ENCODE results near the gene ANXA2.
"Not testable (repeated sequence)": the region's sequence is repeated elsewhere in the genome, so short reads cannot be mapped to it uniquely, and the experiment has no call there.

Gene ANXA2

GRCh38 chr15:60345598-60345997 is 52.2 kb downstream of the ANXA2 start:
- DNase-seq (ENCODE audit: low spot score in 2 of 2) (no peak), ATAC-seq (ENCODE audit: low read depth) (no peak)
- H3K9me3 Mint-ChIP-seq, result no peaks in the 10 kb centered on the region
- H3K4me1 Mint-ChIP-seq, result peaks cover 3% of the 10 kb centered on the region
- no peak overlapping the region for H3K27ac Mint-ChIP-seq
- peaks cover 35% of the 10 kb centered on the region for H3K36me3 Mint-ChIP-seq
- H3K4me3 Mint-ChIP-seq, result no peak overlapping the region
- no peaks in the 10 kb centered on the region for H3K27me3 Mint-ChIP-seq

DNA sequence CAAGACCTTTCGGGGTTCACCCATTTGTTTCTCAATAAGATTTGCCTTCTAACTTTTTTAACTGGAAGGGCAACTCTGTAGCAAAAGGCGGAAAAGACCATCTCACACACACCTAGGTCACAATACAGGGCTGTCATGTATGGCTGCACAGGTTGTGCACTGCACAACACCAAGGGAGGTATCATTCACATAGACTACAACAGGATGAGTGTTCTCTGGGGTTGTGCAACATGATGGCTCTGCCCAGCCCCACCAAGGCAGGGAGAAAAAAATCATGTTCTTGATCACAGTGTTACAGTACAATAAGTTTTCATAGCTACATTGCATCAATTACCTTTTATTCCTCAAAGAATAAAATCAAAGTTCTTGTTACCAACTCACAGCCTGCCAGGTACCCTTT is 52.8 kb downstream of the ANXA2 start:
- H3K9me3 Mint-ChIP-seq, result no peaks in the 10 kb centered on the region
- H3K4me3 Mint-ChIP-seq, result no peak overlapping the region
- H3K36me3 Mint-ChIP-seq, result peaks cover 31% of the 10 kb centered on the region
- DNase-seq (ENCODE audit: low spot score in 2 of 2) (no peak), ATAC-seq (ENCODE audit: low read depth) (no peak)
- no peak overlapping the region for H3K27ac Mint-ChIP-seq
- H3K4me1 Mint-ChIP-seq, result peaks cover 3% of the 10 kb centered on the region
- no peaks in the 10 kb centered on the region for H3K27me3 Mint-ChIP-seq

DNA sequence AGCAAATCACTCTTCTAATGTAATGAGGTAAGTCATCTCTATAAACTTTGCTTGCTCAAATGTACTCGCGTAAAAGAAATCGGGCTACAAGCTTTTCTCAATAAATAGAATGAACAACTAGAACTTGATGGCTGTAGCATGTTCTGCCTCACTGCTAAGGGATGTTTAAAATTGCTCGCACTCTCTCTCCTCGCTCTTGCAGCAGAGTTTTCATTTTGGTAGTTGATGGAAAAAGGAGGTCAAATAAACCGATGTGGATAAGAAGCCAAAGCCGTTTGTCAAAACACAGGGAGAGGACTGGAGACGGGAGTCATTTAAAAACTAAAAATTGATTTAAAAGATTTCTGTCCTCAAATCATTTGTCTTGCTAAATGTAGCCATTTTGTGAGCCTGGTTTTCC is 53.3 kb downstream of the ANXA2 start:
- H3K27ac Mint-ChIP-seq, result no peak overlapping the region
- no peaks in the 10 kb centered on the region for H3K27me3 Mint-ChIP-seq

DNA sequence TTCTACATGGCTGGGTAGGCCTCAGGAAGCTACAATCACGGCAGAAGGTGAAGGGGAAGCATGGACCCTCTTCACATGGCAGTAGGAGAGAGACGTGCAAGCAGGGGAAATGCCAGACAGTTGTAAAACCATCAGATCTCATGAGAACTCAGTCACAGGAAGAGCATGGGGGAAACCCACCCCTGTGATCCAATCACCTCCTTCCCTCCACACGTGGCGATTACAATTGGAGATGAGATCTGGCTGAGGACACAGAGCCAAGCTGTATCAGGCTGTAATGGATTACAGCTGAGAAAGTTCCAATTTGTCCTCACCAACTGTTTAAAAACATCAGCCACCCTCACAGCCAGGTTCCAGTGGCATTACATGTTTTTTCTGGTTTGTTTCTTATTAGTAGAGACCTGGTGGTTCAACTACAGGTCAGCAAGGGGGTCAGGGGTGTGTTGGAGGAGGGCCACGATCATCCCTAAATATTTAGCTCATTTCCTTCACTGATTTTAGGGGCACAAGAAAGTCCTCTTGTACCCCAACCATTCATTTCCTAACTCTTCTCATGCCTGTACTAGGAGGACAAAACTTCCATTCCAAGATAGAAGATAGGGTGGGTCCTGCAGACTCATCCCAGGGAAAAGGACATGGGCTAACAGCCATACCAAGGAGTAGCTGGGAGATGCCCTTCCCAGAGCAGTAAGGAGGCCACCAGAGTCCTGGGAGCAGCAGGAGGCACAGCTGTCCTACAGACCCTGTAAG is 54.4 kb downstream of the ANXA2 start:
- DNase-seq (ENCODE audit: low spot score in 2 of 2), result no peak
- Mint-ChIP-seq H3K27ac (peak overlapping the region; percentile 15), H3K27me3 (no peaks in the 10 kb centered on the region), H3K4me3 (no peak overlapping the region), H3K36me3 (peaks cover 22% of the 10 kb centered on the region), H3K4me1 (no peaks in the 10 kb centered on the region), H3K9me3 (no peaks in the 10 kb centered on the region)
- ATAC-seq (ENCODE audit: low read depth), result no peak

More for the DNA sequence above, 53.3 kb downstream of the ANXA2 start:
- no peaks in the 10 kb centered on the region for H3K9me3 Mint-ChIP-seq
- DNase-seq (ENCODE audit: low spot score in 2 of 2) (no peak), ATAC-seq (ENCODE audit: low read depth) (no peak)
- H3K4me1 Mint-ChIP-seq, result peaks cover under 1% of the 10 kb centered on the region
- H3K4me3 Mint-ChIP-seq, result no peak overlapping the region
- peaks cover 29% of the 10 kb centered on the region for H3K36me3 Mint-ChIP-seq

GRCh38 chr15:60340207-60340921 is 57.4 kb downstream of the ANXA2 start:
- Mint-ChIP-seq H3K27ac (no peak overlapping the region), H3K36me3 (peaks cover 2% of the 10 kb centered on the region), H3K9me3 (no peaks in the 10 kb centered on the region), H3K4me3 (no peak overlapping the region), H3K4me1 (no peaks in the 10 kb centered on the region), H3K27me3 (no peaks in the 10 kb centered on the region)
- ATAC-seq (ENCODE audit: low read depth) (no peak), DNase-seq (ENCODE audit: low spot score in 2 of 2) (no peak)

DNA sequence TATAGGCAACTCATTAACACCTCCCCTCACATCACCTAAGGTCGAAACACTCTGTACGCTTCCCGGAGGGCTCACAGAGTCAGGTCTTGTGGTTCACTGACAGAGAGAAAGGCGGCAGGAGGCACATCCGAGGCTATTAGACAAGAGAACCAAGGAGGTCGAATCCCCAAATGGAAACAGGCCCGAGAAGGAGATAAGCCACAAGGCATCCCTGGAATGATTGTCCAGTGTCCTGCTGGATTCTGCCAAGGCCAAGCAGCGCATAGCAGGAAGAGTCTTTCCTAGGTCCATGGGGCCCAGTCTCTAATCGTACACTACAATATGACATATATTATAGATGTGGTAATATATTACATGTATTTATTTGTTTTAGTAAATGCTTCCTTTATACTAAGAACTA is 58.5 kb downstream of the ANXA2 start:
- DNase-seq (ENCODE audit: low spot score in 2 of 2) (no peak), ATAC-seq (ENCODE audit: low read depth) (no peak)
- H3K9me3 Mint-ChIP-seq, result no peaks in the 10 kb centered on the region
- H3K4me1 Mint-ChIP-seq, result no peaks in the 10 kb centered on the region
- no peaks in the 10 kb centered on the region for H3K27me3 Mint-ChIP-seq
- no peaks in the 10 kb centered on the region for H3K36me3 Mint-ChIP-seq
- no peak overlapping the region for H3K4me3 Mint-ChIP-seq
- H3K27ac Mint-ChIP-seq, result no peak overlapping the region

- H3K36me3 Mint-ChIP-seq, result no peaks in the 10 kb centered on the region
- H3K4me1 Mint-ChIP-seq, result no peaks in the 10 kb centered on the region
- no peaks in the 10 kb centered on the region for H3K9me3 Mint-ChIP-seq
- H3K4me3 Mint-ChIP-seq, result no peak overlapping the region
- no peaks in the 10 kb centered on the region for H3K27me3 Mint-ChIP-seq
- no peak overlapping the region for H3K27ac Mint-ChIP-seq
- ATAC-seq (ENCODE audit: low read depth), result no peak
- no peak for DNase-seq (ENCODE audit: low spot score in 2 of 2)
These were observed 59.0 kb downstream of the ANXA2 start for GRCh38 chr15:60338810-60339209.

DNA sequence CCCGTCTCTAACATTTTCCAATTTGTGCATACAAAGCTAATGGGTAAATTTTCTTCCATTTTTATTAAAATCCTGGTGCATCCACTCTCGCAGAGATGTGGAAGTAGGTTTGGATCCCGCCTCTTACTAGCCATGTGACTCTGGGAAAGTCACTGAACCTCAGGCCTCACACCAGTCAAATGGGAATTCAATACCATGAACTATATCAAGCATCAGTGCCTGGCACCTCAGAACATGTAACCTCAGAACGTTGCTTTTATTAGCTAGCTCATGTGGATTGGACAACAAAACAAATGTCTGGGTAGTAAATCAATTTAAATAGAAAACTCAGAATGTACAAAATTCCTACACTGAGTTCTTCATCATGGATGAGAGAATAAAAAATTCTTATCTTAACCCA is 60.7 kb downstream of the ANXA2 start:
- Mint-ChIP-seq H3K4me3 (no peak overlapping the region), H3K4me1 (no peaks in the 10 kb centered on the region), H3K27me3 (peaks cover 3% of the 10 kb centered on the region), H3K9me3 (no peaks in the 10 kb centered on the region), H3K36me3 (no peaks in the 10 kb centered on the region), H3K27ac (no peak overlapping the region)
- ATAC-seq (ENCODE audit: low read depth) (no peak), DNase-seq (ENCODE audit: low spot score in 2 of 2) (no peak)

- ATAC-seq (ENCODE audit: low read depth); H3K27me3 Mint-ChIP-seq: not testable (repeated sequence)
These were observed 62.5 kb downstream of the ANXA2 start for GRCh38 chr15:60335296-60335695.

GRCh38 chr15:60328852-60329443 is 68.8 kb downstream of the ANXA2 start:
- no peaks in the 10 kb centered on the region for H3K4me1 Mint-ChIP-seq
- no peak for ATAC-seq (ENCODE audit: low read depth)
- no peaks in the 10 kb centered on the region for H3K36me3 Mint-ChIP-seq
- DNase-seq (ENCODE audit: low spot score in 2 of 2), result peak in 1 of 2 donors; percentile 9
- H3K27me3 Mint-ChIP-seq, result peaks cover 11% of the 10 kb centered on the region
- no peak overlapping the region for H3K4me3 Mint-ChIP-seq
- no peak overlapping the region for H3K27ac Mint-ChIP-seq
- no peaks in the 10 kb centered on the region for H3K9me3 Mint-ChIP-seq

More at GRCh38 chr15:60335296-60335695, 62.5 kb downstream of the ANXA2 start:
- not testable (repeated sequence) for H3K27ac Mint-ChIP-seq; DNase-seq (ENCODE audit: low spot score in 2 of 2); H3K4me1 Mint-ChIP-seq; H3K36me3 Mint-ChIP-seq; H3K4me3 Mint-ChIP-seq; H3K9me3 Mint-ChIP-seq

- H3K27me3 Mint-ChIP-seq, result peaks cover 12% of the 10 kb centered on the region
These were observed 70.7 kb downstream of the ANXA2 start for GRCh38 chr15:60326824-60327654.

DNA sequence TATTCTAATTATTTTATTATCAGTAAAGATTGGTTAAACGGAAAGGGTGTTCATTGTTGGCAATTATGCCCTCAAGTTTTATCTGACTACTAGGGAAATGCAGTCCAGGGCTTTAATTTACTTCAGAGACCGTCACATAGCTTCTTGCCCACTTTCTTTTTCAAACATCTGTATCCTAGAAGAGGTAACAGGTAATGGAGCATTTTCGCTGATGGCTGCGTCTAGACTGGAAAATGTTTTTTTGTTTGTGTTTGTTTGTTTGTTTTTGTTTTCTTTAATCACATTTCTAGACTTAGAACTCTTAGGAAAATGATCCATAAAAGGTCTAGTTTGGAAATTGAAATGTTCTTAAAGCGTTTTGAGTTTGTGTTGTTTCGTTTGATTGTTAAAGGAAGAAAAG is 71.4 kb downstream of the ANXA2 start:
- DNase-seq (ENCODE audit: low spot score in 2 of 2) (no peak), ATAC-seq (ENCODE audit: low read depth) (no peak)
- Mint-ChIP-seq H3K4me3 (no peak overlapping the region), H3K27ac (no peak overlapping the region), H3K4me1 (no peaks in the 10 kb centered on the region), H3K36me3 (no peaks in the 10 kb centered on the region), H3K9me3 (no peaks in the 10 kb centered on the region), H3K27me3 (peaks cover 10% of the 10 kb centered on the region)

More at GRCh38 chr15:60326824-60327654, 70.7 kb downstream of the ANXA2 start:
- peak; percentile 22 for ATAC-seq (ENCODE audit: low read depth)
- Mint-ChIP-seq H3K4me1 (no peaks in the 10 kb centered on the region), H3K27ac (no peak overlapping the region), H3K4me3 (no peak overlapping the region), H3K9me3 (no peaks in the 10 kb centered on the region), H3K36me3 (no peaks in the 10 kb centered on the region)
- DNase-seq (ENCODE audit: low spot score in 2 of 2), result peak in 1 of 2 donors; percentile 24

- Mint-ChIP-seq H3K4me1 (no peaks in the 10 kb centered on the region), H3K9me3 (no peaks in the 10 kb centered on the region), H3K27ac (no peak overlapping the region), H3K27me3 (peaks cover 10% of the 10 kb centered on the region), H3K4me3 (no peak overlapping the region), H3K36me3 (no peaks in the 10 kb centered on the region)
- ATAC-seq (ENCODE audit: low read depth) (no peak), DNase-seq (ENCODE audit: low spot score in 2 of 2) (no peak)
These were observed 71.9 kb downstream of the ANXA2 start for GRCh38 chr15:60325905-60326304.

Data from memory B cell (primary cell).